C4-2B (cell line): ENCODE data around the gene IRF1.
A peak's percentile ranks its signal among the peaks of the same experiment; 100 is the strongest.

ENCODE experiments used
- H3K27ac ChIP-seq: fragments of 450-650 bp; 2 replicates; pipeline ENCODE4 v1.5.1; 2017
- CTCF ChIP-seq: fragments of 450-650 bp; conservative IDR thresholded peaks from 2 replicates; pipeline ENCODE4 v1.5.1; 2017; ENCODE audit warnings: mild to moderate bottlenecking
- ZFX ChIP-seq: fragments of 450-650 bp; IDR thresholded peaks from 2 replicates; pipeline ENCODE4 v1.6.1; 2017

The IRF1 gene

GRCh38 chr5:132505641-132506040 lies 15.1 kb upstream of the IRF1 start:
- TF ChIP-seq ZFX (no peak), CTCF (no peak)

GRCh38 chr5:132504746-132505145 lies 14.2 kb upstream of the IRF1 start:
- TF ChIP-seq ZFX (no peak), CTCF (no peak)
- no peak overlapping the region for H3K27ac ChIP-seq

More at GRCh38 chr5:132505641-132506040, 15.1 kb upstream of the IRF1 start:
- H3K27ac ChIP-seq = no peak overlapping the region

- no peak overlapping the region for H3K27ac ChIP-seq
- TF ChIP-seq CTCF (no peak), ZFX (no peak)
Measured at GRCh38 chr5:132503244-132503643, 12.7 kb upstream of the IRF1 start.

- TF ChIP-seq ZFX (no peak), CTCF (no peak)
- peak overlapping the region; percentile 4; the same call in 1 of the 2 replicates for H3K27ac ChIP-seq
Measured at GRCh38 chr5:132501961-132502931, 11.7 kb upstream of the IRF1 start.

GRCh38 chr5:132501629-132501956 lies 11.0 kb upstream of the IRF1 start:
- TF ChIP-seq CTCF (0 out of 2 replicates have a peak, but pooled peaks have one; percentile 38), ZFX (no peak)
- H3K27ac ChIP-seq = no peak overlapping the region

- no peak overlapping the region for H3K27ac ChIP-seq
- TF ChIP-seq ZFX (no peak), CTCF (peak; percentile 91)
Measured at GRCh38 chr5:132500931-132501628, 10.5 kb upstream of the IRF1 start.
